ENCODE data around the gene DLG1. TPM values are rescaled to one million over a fixed set of nuclear protein-coding genes. Genes with fewer than 3 reads are reported as not detected.

Gene DLG1
- polyA plus RNA-seq, 1 experiment: 58.9 TPM

DNA sequence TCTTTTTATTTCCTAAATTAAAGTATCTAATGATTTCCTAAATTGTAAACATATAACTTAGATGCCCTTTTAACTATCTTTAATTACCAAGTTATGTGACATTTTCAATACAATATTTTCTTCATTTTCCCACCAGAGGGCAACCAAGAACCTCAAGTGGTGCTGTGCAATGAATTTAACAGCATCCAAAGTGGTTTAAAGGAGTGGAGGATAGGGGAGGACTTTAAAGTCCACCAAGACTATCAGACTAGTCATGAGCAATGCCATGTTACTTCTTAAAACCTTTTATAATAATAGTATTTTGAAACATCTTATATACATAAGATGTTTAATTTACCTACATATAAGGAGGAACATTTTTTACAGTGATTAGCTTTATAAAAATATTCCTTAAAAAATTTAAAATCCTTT, 74.4 kb downstream of the DLG1 start:
- Histone ChIP-seq H3K4me3 (ENCODE audit: low read depth, low read length) (no peak overlapping the region), H3K27ac (ENCODE audit: low read depth, low read length) (no peak overlapping the region), H3K9me3 (ENCODE audit: control insufficient read depth, insufficient read depth, low read length) (no peaks in the 10 kb centered on the region), H3K27me3 (ENCODE audit: control insufficient read depth, insufficient read depth, low read length) (no peaks in the 10 kb centered on the region)
- TF ChIP-seq, protein P1, sequence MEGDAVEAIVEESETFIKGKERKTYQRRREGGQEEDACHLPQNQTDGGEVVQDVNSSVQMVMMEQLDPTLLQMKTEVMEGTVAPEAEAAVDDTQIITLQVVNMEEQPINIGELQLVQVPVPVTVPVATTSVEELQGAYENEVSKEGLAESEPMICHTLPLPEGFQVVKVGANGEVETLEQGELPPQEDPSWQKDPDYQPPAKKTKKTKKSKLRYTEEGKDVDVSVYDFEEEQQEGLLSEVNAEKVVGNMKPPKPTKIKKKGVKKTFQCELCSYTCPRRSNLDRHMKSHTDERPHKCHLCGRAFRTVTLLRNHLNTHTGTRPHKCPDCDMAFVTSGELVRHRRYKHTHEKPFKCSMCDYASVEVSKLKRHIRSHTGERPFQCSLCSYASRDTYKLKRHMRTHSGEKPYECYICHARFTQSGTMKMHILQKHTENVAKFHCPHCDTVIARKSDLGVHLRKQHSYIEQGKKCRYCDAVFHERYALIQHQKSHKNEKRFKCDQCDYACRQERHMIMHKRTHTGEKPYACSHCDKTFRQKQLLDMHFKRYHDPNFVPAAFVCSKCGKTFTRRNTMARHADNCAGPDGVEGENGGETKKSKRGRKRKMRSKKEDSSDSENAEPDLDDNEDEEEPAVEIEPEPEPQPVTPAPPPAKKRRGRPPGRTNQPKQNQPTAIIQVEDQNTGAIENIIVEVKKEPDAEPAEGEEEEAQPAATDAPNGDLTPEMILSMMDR (IDR thresholded peaks at IDR 0.05; ENCODE audit: low read depth, low read length): peak; percentile 69
- peak; percentile 30 for DNase-seq (ENCODE audit: low read depth, low spot score)
- ChIA-PET CTCF (interaction anchor here (0.6 to 4.0 kb wide), 17 partner anchors 8 to 375 kb away, joined by 3 to 39 read pairs (median 4); no protein-coding TSS in a partner anchor), POLR2A (no interaction called here)

DNA sequence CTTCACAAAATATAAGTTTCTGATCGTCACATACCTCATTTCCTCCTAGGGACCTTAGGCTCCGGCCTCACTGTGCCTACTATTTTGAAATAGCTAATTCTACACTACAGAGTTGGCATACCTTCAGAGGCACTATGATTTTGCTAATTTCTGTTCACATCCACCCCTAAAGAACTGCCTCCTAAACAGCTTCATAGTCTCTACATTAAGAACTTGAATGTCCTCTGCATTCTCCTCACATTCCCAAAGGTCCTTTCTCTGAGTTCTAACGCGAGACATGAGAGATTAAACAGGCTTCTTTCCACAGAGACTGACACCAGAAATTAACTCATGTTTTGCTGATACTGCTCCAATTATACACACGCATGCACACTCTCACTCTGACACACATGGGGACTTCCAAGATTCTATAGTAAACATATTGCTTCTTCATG, 75.5 kb downstream of the DLG1 start:
- no peak overlapping the region for H3K27ac ChIP-seq (ENCODE audit: low read depth, low read length)
- ChIA-PET CTCF (interaction anchor here (0.9 to 4.0 kb wide), 10 partner anchors 12 to 376 kb away, joined by 3 to 39 read pairs (median 4); no protein-coding TSS in a partner anchor), POLR2A (interaction anchor here (0.6 kb wide), 1 partner anchor 121 kb away, joined by 4 read pairs; no protein-coding TSS in a partner anchor)

DNA sequence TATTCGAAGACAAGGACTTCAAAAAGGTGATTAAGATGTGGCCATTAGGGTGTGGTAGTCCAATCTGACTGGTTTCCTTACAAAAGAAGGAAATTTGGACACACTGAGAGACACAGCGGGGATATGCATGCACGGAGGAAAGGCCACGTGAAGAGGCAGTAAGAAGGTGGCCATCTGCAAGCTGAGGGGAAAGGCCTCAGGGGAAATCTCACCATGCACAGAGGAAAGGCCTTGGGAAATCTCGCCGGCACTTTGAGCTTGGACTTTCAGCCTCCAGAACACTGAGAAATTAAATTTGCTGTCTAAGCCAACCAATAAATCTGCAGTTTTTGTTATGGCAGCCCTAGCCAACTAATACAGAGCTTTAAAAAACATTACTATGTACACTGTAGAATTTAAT, 78.8 kb downstream of the DLG1 start:
- POLR2A ChIA-PET: no interaction called here
- Histone ChIP-seq H3K9me3 (ENCODE audit: control insufficient read depth, insufficient read depth, low read length) (no peaks in the 10 kb centered on the region), H3K27me3 (ENCODE audit: control insufficient read depth, insufficient read depth, low read length) (no peaks in the 10 kb centered on the region), H3K27ac (ENCODE audit: low read depth, low read length) (no peak overlapping the region), H3K4me3 (ENCODE audit: low read depth, low read length) (no peak overlapping the region)
- CTCF ChIA-PET: no interaction called here
- no peak for DNase-seq (ENCODE audit: low read depth, low spot score)
- TF ChIP-seq, protein P1 (IDR thresholded peaks at IDR 0.05; ENCODE audit: low read depth, low read length): no peak

More for the DNA sequence above, 75.5 kb downstream of the DLG1 start:
- Histone ChIP-seq H3K9me3 (ENCODE audit: control insufficient read depth, insufficient read depth, low read length) (no peaks in the 10 kb centered on the region), H3K27me3 (ENCODE audit: control insufficient read depth, insufficient read depth, low read length) (no peaks in the 10 kb centered on the region), H3K4me3 (ENCODE audit: low read depth, low read length) (no peak overlapping the region)
- no peak for DNase-seq (ENCODE audit: low read depth, low spot score)
- TF ChIP-seq, protein P1 (IDR thresholded peaks at IDR 0.05; ENCODE audit: low read depth, low read length): no peak

DNA sequence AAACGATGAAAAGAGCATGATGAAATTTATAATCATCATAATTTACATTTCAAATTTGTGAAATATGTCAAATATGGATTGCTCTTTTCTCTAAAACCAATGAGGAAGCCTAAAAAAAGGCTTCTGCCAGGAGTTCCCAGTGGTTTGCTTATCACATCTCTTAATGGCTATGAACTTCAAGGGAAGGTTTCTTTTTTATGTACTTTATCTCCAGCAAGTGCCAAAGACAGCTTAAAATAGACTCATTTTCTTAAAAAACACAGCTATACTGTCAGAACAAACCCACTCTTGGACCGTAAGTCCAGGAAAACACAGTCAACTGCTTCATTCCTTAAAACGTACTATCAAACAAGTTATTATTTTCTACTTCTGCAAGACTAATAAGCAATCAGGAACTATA, 80.2 kb downstream of the DLG1 start:
- no peak for DNase-seq (ENCODE audit: low read depth, low spot score)
- POLR2A ChIA-PET: no interaction called here
- TF ChIP-seq, protein P1 (IDR thresholded peaks at IDR 0.05; ENCODE audit: low read depth, low read length): no peak
- no peaks in the 10 kb centered on the region for H3K27me3 ChIP-seq (ENCODE audit: control insufficient read depth, insufficient read depth, low read length)
- CTCF ChIA-PET: interaction anchor here (1.2 kb wide), 1 partner anchor 8 kb away, joined by 4 read pairs; no protein-coding TSS in a partner anchor
- no peak overlapping the region for H3K4me3 ChIP-seq (ENCODE audit: low read depth, low read length)
- no peaks in the 10 kb centered on the region; the same call in 1 of the 2 replicates for H3K9me3 ChIP-seq (ENCODE audit: control insufficient read depth, insufficient read depth, low read length)
- no peak overlapping the region for H3K27ac ChIP-seq (ENCODE audit: low read depth, low read length)

DNA sequence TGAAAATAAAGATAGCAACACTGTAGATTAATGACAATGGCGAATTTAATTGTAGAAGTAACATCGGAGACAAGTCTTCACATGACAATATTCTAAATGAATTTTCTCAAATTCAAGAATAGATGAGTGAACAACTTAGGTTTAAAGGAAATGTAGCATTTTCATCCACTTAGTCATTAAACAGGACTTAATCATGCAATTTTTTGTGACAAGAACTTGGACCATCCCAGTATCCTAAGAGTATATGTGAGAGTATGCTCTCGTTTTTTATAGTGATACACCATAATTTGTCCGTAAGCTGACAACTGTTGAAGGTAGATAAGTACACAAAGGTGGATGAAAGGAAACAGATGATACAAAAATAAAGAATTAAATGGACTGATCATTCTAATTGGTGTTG, 81.5 kb downstream of the DLG1 start:
- POLR2A ChIA-PET: no interaction called here
- no peak overlapping the region for H3K4me3 ChIP-seq (ENCODE audit: low read depth, low read length)
- H3K9me3 ChIP-seq (ENCODE audit: control insufficient read depth, insufficient read depth, low read length): no peaks in the 10 kb centered on the region; the same call in 1 of the 2 replicates
- TF ChIP-seq, protein P1 (IDR thresholded peaks at IDR 0.05; ENCODE audit: low read depth, low read length): no peak
- no peak for DNase-seq (ENCODE audit: low read depth, low spot score)
- no peaks in the 10 kb centered on the region for H3K27me3 ChIP-seq (ENCODE audit: control insufficient read depth, insufficient read depth, low read length)
- CTCF ChIA-PET: interaction anchor here (1.0 kb wide), 1 partner anchor 8 kb away, joined by 3 read pairs; no protein-coding TSS in a partner anchor
- no peak overlapping the region for H3K27ac ChIP-seq (ENCODE audit: low read depth, low read length)

Data from AG04450 (cell line).